K562 (cell line): Measurements from ENCODE around the gene TWIST1. TPM values are rescaled to one million over a fixed set of nuclear protein-coding genes. Genes with fewer than 3 reads are reported as not detected.

Experiments
- ATAC-seq: fragments of 200-7000 bp; cut with Tn5 transposase; 3 replicates; pipeline ENCODE4 v1.9.1; 2020; ENCODE audit warnings: moderate library complexity
- BruUV-seq: library from RNA; stranded (reverse); fragments of 400-500 nt; replicated peaks from 2 replicates; lab custom pipeline; 2021; lab: Mats Ljungman, UMichigan
- CTCF ChIA-PET: fragments of 300-600 bp; formaldehyde crosslinking; extraction: SDS; loops from one replicate; lab custom pipeline; 2021; ENCODE audit warnings: low intra/inter-chr PET ratio; lab: Yijun Ruan, JAX
- POLR2A ChIA-PET: fragments of 300-600, 350-650 bp; sonication (Branson Sonifier 250); formaldehyde crosslinking; extraction: SDS; loops from one replicate; lab custom pipeline; 2021; ENCODE audit warnings: antibody characterized with exemption, inconsistent platforms; lab: Yijun Ruan, JAX
- DNase-seq, 4 experiments: peaks; one replicate each; pipeline versions ENCODE4 v3.0.0 to v3.0.0-alpha.2; 2011 to 2018; ENCODE audit warnings: low spot score in 3 of 4, mixed read lengths in 3 of 4; ENCODE audit errors: extremely low read depth in 1 of 4
- FAIRE-seq: peaks from 2 replicates; lab custom pipeline; 2011; peaks lifted over from hg19 to GRCh38; lab: Jason Lieb, UNC
- H2AFZ ChIP-seq: 2 replicates; pipeline ENCODE4 v1.6.0; 2011; ENCODE audit warnings: low read depth, low read length, control low read depth, inconsistent platforms
- H3K27ac ChIP-seq: fragments of 200-600 bp; 3 replicates; pipeline ENCODE4 v1.8.0; 2011; ENCODE audit warnings: low read depth, mild to moderate bottlenecking, control low read depth, inconsistent platforms, low read length, moderate library complexity, mixed read lengths; ENCODE audit errors: extremely low read depth
- H3K27me3 ChIP-seq, 2 experiments: fragments of 300-600 bp in 1 of 2; 2 replicates in 1 of 2; 3 replicates in 1 of 2; pipeline versions ENCODE4 v1.6.0 to v1.8.0; 2011; ENCODE audit warnings: inconsistent platforms in 2 of 2, low read length in 2 of 2, mild to moderate bottlenecking in 1 of 2, mixed read lengths in 1 of 2, moderate library complexity in 1 of 2; ENCODE audit not compliant: control insufficient read depth in 2 of 2, insufficient read depth in 2 of 2
- H3K36me3 ChIP-seq: fragments of 300-600 bp; 3 replicates; pipeline ENCODE4 v1.8.0; 2011; ENCODE audit warnings: mild to moderate bottlenecking, low read length, inconsistent platforms; ENCODE audit not compliant: control insufficient read depth, insufficient read depth
- H3K4me1 ChIP-seq, 2 experiments: fragments of 200-600 bp in 1 of 2; replicated peaks in 1 of 2; 2 replicates in 1 of 2; 3 replicates in 1 of 2; pipeline versions ENCODE4 v1.5.1 to v1.8.0; 2011; ENCODE audit warnings: inconsistent platforms in 2 of 2, low read length in 2 of 2, mild to moderate bottlenecking in 1 of 2, mixed read lengths in 1 of 2, moderate library complexity in 1 of 2; ENCODE audit not compliant: control insufficient read depth in 2 of 2, insufficient read depth in 2 of 2
- H3K4me2 ChIP-seq: 2 replicates; pipeline ENCODE4 v1.6.1; 2011; ENCODE audit warnings: low read length, control low read depth, inconsistent platforms, mixed read lengths; ENCODE audit not compliant: insufficient read depth
- H3K4me3 ChIP-seq: fragments of 200-600 bp; sonication (generic), shearing (Covaris generic); 2 replicates; pipeline ENCODE4 v1.5.1; 2016; ENCODE audit warnings: control low read depth, inconsistent platforms
- H3K79me2 ChIP-seq: fragments of 200-600 bp; 3 replicates; pipeline ENCODE4 v1.8.0; 2011; ENCODE audit warnings: low read length, inconsistent platforms; ENCODE audit not compliant: control insufficient read depth, insufficient read depth
- H3K9ac ChIP-seq, 2 experiments: 2 replicates each; pipeline versions ENCODE4 v1.6.0 to v1.6.1; 2011; ENCODE audit warnings: low read depth in 2 of 2, low read length in 2 of 2, control low read depth in 1 of 2, inconsistent platforms in 1 of 2, mild to moderate bottlenecking in 1 of 2, mixed read lengths in 1 of 2; ENCODE audit not compliant: insufficient read depth in 1 of 2
- H3K9me1 ChIP-seq: one replicate; pipeline ENCODE4 v1.6.0; 2011; ENCODE audit warnings: inconsistent platforms, mild to moderate bottlenecking, low read length, moderate library complexity; ENCODE audit not compliant: control insufficient read depth, insufficient read depth
- H3K9me3 ChIP-seq: replicated peaks from 2 replicates; pipeline ENCODE4 v1.5.1; 2011; ENCODE audit warnings: low read depth, low read length, inconsistent platforms; ENCODE audit not compliant: control insufficient read depth, insufficient read depth
- H4K20me1 ChIP-seq: replicated peaks from 2 replicates; pipeline ENCODE4 v1.6.1; 2011; ENCODE audit warnings: low read length, inconsistent platforms, mixed read lengths; ENCODE audit not compliant: control insufficient read depth, insufficient read depth
- ATF4 ChIP-seq: fragments of 450-650 bp; formaldehyde crosslinking; IDR thresholded peaks from 2 replicates; pipeline ENCODE4 v1.4.0; 2022; ENCODE audit warnings: mild to moderate bottlenecking, moderate library complexity
- CEBPB ChIP-seq: fragments of 450-650 bp; IDR thresholded peaks from 2 replicates; pipeline ENCODE4 v1.6.1; 2016; ENCODE audit warnings: missing genetic modification characterization, missing compliant biosample characterization
- CEBPG ChIP-seq, 3 experiments: fragments of 200-800 bp in 1 of 3; sonication (Bioruptor generic) in 1 of 3; sonication (generic) in 1 of 3; formaldehyde crosslinking in 1 of 3; IDR thresholded peaks in 2 of 3; conservative IDR thresholded peaks in 1 of 3; 2 replicates each; pipeline versions ENCODE4 v1.6.1 to v1.8.0; 2016 to 2022; ENCODE audit warnings: missing compliant biosample characterization in 2 of 3, missing genetic modification characterization in 2 of 3, mild to moderate bottlenecking in 1 of 3, missing genetic modification reagents in 1 of 3
- ETV1 ChIP-seq: fragments of 450-650 bp; conservative IDR thresholded peaks from 2 replicates; pipeline ENCODE4 v1.6.1; 2016; ENCODE audit warnings: missing genetic modification characterization, control low read depth, low read depth, missing compliant biosample characterization
- OTX1 ChIP-seq: fragments of 450-650 bp; formaldehyde crosslinking; IDR thresholded peaks from 2 replicates; pipeline ENCODE4 v1.4.0; 2022; ENCODE audit warnings: mild to moderate bottlenecking
- TCF15 ChIP-seq: fragments of 250-450 bp; sonication (Bioruptor Pico); IDR thresholded peaks from 2 replicates; pipeline ENCODE4 v1.8.0; 2022; ENCODE audit warnings: moderate library complexity, mild to moderate bottlenecking, inconsistent platforms
- ZBTB11 ChIP-seq, 3 experiments: fragments of 200-800 bp in 1 of 3; fragments of 250-450 bp in 1 of 3; fragments of 450-650 bp in 1 of 3; sonication (Bioruptor Pico) in 1 of 3; sonication (Bioruptor generic) in 1 of 3; formaldehyde crosslinking in 1 of 3; IDR thresholded peaks; 2 replicates each; pipeline versions ENCODE4 v1.6.1 to v1.8.0; 2016 to 2022; ENCODE audit warnings: mild to moderate bottlenecking in 2 of 3, missing genetic modification characterization in 2 of 3, missing compliant biosample characterization in 1 of 3, moderate library complexity in 1 of 3
- ZFP1 ChIP-seq: fragments of 450-650 bp; formaldehyde crosslinking; IDR thresholded peaks from 2 replicates; pipeline ENCODE4 v1.4.0; 2020; ENCODE audit warnings: mild to moderate bottlenecking, mixed read lengths
- ZNF398 ChIP-seq: fragments of 250-450 bp; sonication (Bioruptor Pico); IDR thresholded peaks from 2 replicates; pipeline ENCODE4 v1.8.0; 2021; ENCODE audit warnings: moderate library complexity, mild to moderate bottlenecking, inconsistent platforms
- ZSCAN32 ChIP-seq: fragments of 450-650 bp; formaldehyde crosslinking; IDR thresholded peaks from 2 replicates; pipeline ENCODE4 v1.4.0; 2020; ENCODE audit warnings: mild to moderate bottlenecking, moderate library complexity
- WGBS: fragments of 100-300 bp; shearing (Covaris generic); methylation state at CpG from one replicate; pipeline ENCODE4 v1.1.6; 2016; ENCODE audit warnings: low coverage, mixed read lengths; ENCODE audit not compliant: insufficient coverage; ENCODE audit errors: missing lambda C conversion rate; 5-methylcytosine and 5-hydroxymethylcytosine counted together
- in situ Hi-C: fragments of 300-500 bp; cut with MboI; formaldehyde crosslinking; loops from 4 replicates; pipeline ENCODE4 v1.15.0; 2018; ENCODE audit warnings: inconsistent platforms, mixed read lengths
- intact Hi-C: fragments of 100-400 bp; cut with micrococcal nuclease; formaldehyde crosslinking; loops from 2 replicates; pipeline ENCODE4 v1.14.2; 2022
- polyA plus RNA-seq, 8 experiments: library from polyadenylated mRNA; depleted of rRNA in 4 of 8; stranded (reverse) in 5 of 8; unstranded in 3 of 8; fragments of >200 nt; fragmentation: Nextera tagmentation in 2 of 8; fragmentation: Illumina TruSeq in 1 of 8; extraction: Ambion mirVana in 2 of 8; extraction: Trizol in 1 of 8; gene quantifications; 2 replicates each; pipeline versions ENCODE4 v1.2.1 to v1.2.3, GENCODE V29; 2011 to 2014; ENCODE audit warnings: inconsistent platforms in 1 of 8, missing spikeins in 1 of 8
- total RNA-seq, 7 experiments: library from RNA; depleted of rRNA in 6 of 7; stranded (reverse); fragments of >200 nt in 6 of 7; fragmentation: Illumina TruSeq in 2 of 7; extraction: Trizol in 2 of 7; gene quantifications; 2 replicates each; pipeline versions ENCODE4 v1.2.1 to v1.2.3, GENCODE V29; 2011 to 2021; ENCODE audit warnings: low replicate concordance in 1 of 7

TWIST1 gene
- total and polyA plus RNA-seq, 9 of the 15 experiments (the other 6 are each of a cell fraction or from before 2014, with no cell fraction given) = 0.10 to 0.86 (median 0.15) TPM; not detected in 2

DNA sequence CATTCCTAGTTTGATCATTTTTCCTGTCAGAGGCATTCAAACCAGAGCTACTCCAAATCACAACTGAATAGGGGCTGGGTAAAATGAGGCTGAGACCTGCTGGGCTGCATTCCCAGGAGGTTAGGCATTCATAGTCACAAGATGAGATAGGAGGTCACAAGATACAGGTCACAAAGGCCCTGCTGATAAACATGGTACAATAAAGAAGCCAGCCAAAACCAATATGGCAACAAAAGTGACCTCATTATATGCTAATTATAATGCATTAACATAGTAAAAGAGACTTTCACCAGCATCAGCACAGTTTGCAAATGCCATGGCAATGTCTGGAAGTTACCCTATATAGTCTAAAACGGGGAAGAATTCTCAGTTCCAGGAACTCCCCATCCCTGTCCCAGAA is 37.3 kb downstream of the TWIST1 start (continued):
- no peak for TF ChIP-seq ZBTB11 (CRISPR knock-in tag; IDR thresholded peaks at IDR 0.05)

- no peak overlapping the region for H3K4me3 ChIP-seq
- H4K20me1 ChIP-seq = no peaks in the 10 kb centered on the region
- FAIRE-seq (no peak), DNase-seq (no peak), ATAC-seq (no peak)
- no peaks in the 10 kb centered on the region for H3K4me1 ChIP-seq
- no peaks in the 10 kb centered on the region for H3K27me3 ChIP-seq
- intact Hi-C loops = no loop called here
- ChIA-PET POLR2A (no interaction called here), CTCF (no interaction called here)
- TF ChIP-seq ZFP1 (CRISPR knock-in tag) (no peak), CEBPB (tag) (peak; percentile 23; the same call in 1 of the 2 replicates), ZNF398 (CRISPR knock-in tag) (no peak), CEBPG (CRISPR knock-in tag; IDR thresholded peaks at IDR 0.05) (no peak), CEBPG (tag; conservative IDR thresholded peaks at IDR 0.05 in 1 of 2, IDR thresholded peaks at IDR 0.05 in 1 of 2) (peak; percentile 17 to 81; a peak in 2 of 4 replicates), TCF15 (CRISPR knock-in tag) (no peak), ATF4 (peak; percentile 78), ZSCAN32 (CRISPR knock-in tag) (peak; percentile 75; the same call in 1 of the 2 replicates), OTX1 (no peak), ETV1 (tag) (no peak)
- H3K4me2 ChIP-seq = no peak overlapping the region
- H3K36me3 ChIP-seq = no peaks in the 10 kb centered on the region
- WGBS = 0% methylated on average over 4 of the region's 4 CpGs
- H2AFZ ChIP-seq = no peak overlapping the region
- BruUV-seq = no TSS peak
- H3K79me2 ChIP-seq = no peaks in the 10 kb centered on the region
- H3K9me3 ChIP-seq = no peaks in the 10 kb centered on the region
- in situ Hi-C loops = no loop called here
- no peak overlapping the region for H3K9ac ChIP-seq
- H3K27ac ChIP-seq = no peak overlapping the region
- H3K9me1 ChIP-seq = no peaks in the 10 kb centered on the region
Measured at GRCh38 chr7:19079066-19079465, 38.4 kb downstream of the TWIST1 start.
